Neural cell (in vitro differentiated cells): Measurements from ENCODE around the gene CADM4. TPM values are rescaled to one million over a fixed set of nuclear protein-coding genes. Genes with fewer than 3 reads are reported as not detected.

ENCODE experiments used
- H2AFZ ChIP-seq: fragments of 200-600, 300-800 bp; sonication (generic), shearing (Covaris generic); 2 replicates; pipeline ENCODE4 v1.6.0; 2014; ENCODE audit warnings: low read depth, mild to moderate bottlenecking, antibody characterized with exemption, low read length, moderate library complexity
- H3F3A ChIP-seq: fragments of 200-600 bp; shearing (Covaris generic); 2 replicates; pipeline ENCODE4 v1.6.1; 2016; ENCODE audit warnings: mild to moderate bottlenecking, moderate library complexity, mixed read lengths, antibody characterized with exemption, low read length; ENCODE audit not compliant: insufficient read depth, poor library complexity, severe bottlenecking
- H3K27ac ChIP-seq: fragments of 200-600, 300-800 bp; sonication (generic), shearing (Covaris generic); 2 replicates; pipeline ENCODE4 v1.5.1; 2014; ENCODE audit warnings: mild to moderate bottlenecking, low read length, moderate library complexity
- H3K27me3 ChIP-seq: fragments of 300-800, 200-600 bp; sonication (generic), shearing (Covaris generic); 2 replicates; pipeline ENCODE4 v1.6.0; 2014; ENCODE audit warnings: mild to moderate bottlenecking, low read depth, low read length, moderate library complexity; ENCODE audit not compliant: insufficient read depth
- H3K36me3 ChIP-seq: fragments of 300-800, 200-600 bp; sonication (generic), shearing (Covaris generic); 2 replicates; pipeline ENCODE4 v1.5.1; 2014; ENCODE audit warnings: mild to moderate bottlenecking, antibody characterized with exemption, low read length, moderate library complexity; ENCODE audit not compliant: insufficient read depth
- H3K4me2 ChIP-seq: fragments of 300-800, 200-600 bp; sonication (generic), shearing (Covaris generic); 2 replicates; pipeline ENCODE4 v1.6.0; 2014; ENCODE audit warnings: mild to moderate bottlenecking, low read length
- H3K4me3 ChIP-seq: fragments of 300-800, 200-600 bp; sonication (generic), shearing (Covaris generic); 2 replicates; pipeline ENCODE4 v1.5.1; 2014; ENCODE audit warnings: mild to moderate bottlenecking, low read length, moderate library complexity
- H3K79me2 ChIP-seq: fragments of 200-600 bp; shearing (Covaris generic); replicated peaks from 2 replicates; pipeline ENCODE4 v1.6.0; 2014; ENCODE audit warnings: mild to moderate bottlenecking, low read length, moderate library complexity; ENCODE audit not compliant: insufficient read depth
- H3K9ac ChIP-seq: fragments of 300-800, 200-600 bp; sonication (generic), shearing (Covaris generic); 2 replicates; pipeline ENCODE4 v1.6.1; 2016; ENCODE audit warnings: mild to moderate bottlenecking, low read length, mixed read lengths
- H3K9me2 ChIP-seq: fragments of 200-600 bp; shearing (Covaris generic); 2 replicates; pipeline ENCODE4 v1.6.1; 2016; ENCODE audit warnings: mild to moderate bottlenecking, low read length, mixed read lengths; ENCODE audit not compliant: insufficient read depth
- H3K9me3 ChIP-seq: fragments of 200-600, 300-800 bp; sonication (generic), shearing (Covaris generic); 2 replicates; pipeline ENCODE4 v1.6.1; 2016; ENCODE audit warnings: mild to moderate bottlenecking, mixed run types, low read length, moderate library complexity, mixed read lengths
- H4K20me1 ChIP-seq: fragments of 200-600 bp; shearing (Covaris generic); 2 replicates; pipeline ENCODE4 v1.6.1; 2016; ENCODE audit warnings: mild to moderate bottlenecking, mixed run types; ENCODE audit not compliant: insufficient read depth
- EP300 ChIP-seq: fragments of 450-650 bp; conservative IDR thresholded peaks from 2 replicates; pipeline ENCODE4 v1.6.1; 2014; ENCODE audit warnings: antibody characterized with exemption, mild to moderate bottlenecking, moderate library complexity; ENCODE audit not compliant: poor library complexity, severe bottlenecking
- EZH2 ChIP-seq: fragments of 200-600, 300-800 bp; shearing (Covaris generic), sonication (generic); IDR thresholded peaks from 2 replicates; pipeline ENCODE4 v1.6.1; 2014; ENCODE audit warnings: antibody characterized with exemption, low read length, borderline replicate concordance, mild to moderate bottlenecking; ENCODE audit not compliant: insufficient read depth, poor library complexity, severe bottlenecking
- MXI1 ChIP-seq: fragments of 450-650 bp; conservative IDR thresholded peaks from 2 replicates; pipeline ENCODE4 v1.6.1; 2014; ENCODE audit warnings: antibody characterized with exemption, mild to moderate bottlenecking; ENCODE audit not compliant: poor library complexity, severe bottlenecking
- POLR2AphosphoS5 ChIP-seq: IDR thresholded peaks from 2 replicates; pipeline ENCODE4 v1.6.1; 2012
- RAD21 ChIP-seq: fragments of 450-650 bp; conservative IDR thresholded peaks from 2 replicates; pipeline ENCODE4 v1.6.1; 2014; ENCODE audit warnings: antibody characterized with exemption, mild to moderate bottlenecking, moderate library complexity
- REST ChIP-seq: IDR thresholded peaks from 2 replicates; pipeline ENCODE4 v1.6.1; 2012; ENCODE audit warnings: borderline replicate concordance
- SMC3 ChIP-seq: fragments of 450-650 bp; conservative IDR thresholded peaks from 2 replicates; pipeline ENCODE4 v1.6.1; 2014; ENCODE audit warnings: antibody characterized with exemption, mild to moderate bottlenecking, moderate library complexity; ENCODE audit not compliant: poor library complexity
- TAF1 ChIP-seq: IDR thresholded peaks from 2 replicates; pipeline ENCODE4 v1.6.1; 2012; ENCODE audit warnings: low read depth
- polyA plus RNA-seq: library from polyadenylated mRNA; depleted of rRNA; stranded (reverse); fragments of >200 nt; gene quantifications from 2 replicates; pipeline ENCODE4 v1.2.3, GENCODE V29; 2014
- TF ChIP-seq, protein P1 (sequence below): fragments of 450-650 bp; IDR thresholded peaks from 2 replicates; pipeline ENCODE4 v1.5.1; 2014; ENCODE audit warnings: antibody characterized with exemption, mild to moderate bottlenecking, moderate library complexity; ENCODE audit not compliant: poor library complexity, severe bottlenecking

CADM4 gene
- polyA plus RNA-seq, 1 donor from 2014 or later, result 211 TPM

DNA sequence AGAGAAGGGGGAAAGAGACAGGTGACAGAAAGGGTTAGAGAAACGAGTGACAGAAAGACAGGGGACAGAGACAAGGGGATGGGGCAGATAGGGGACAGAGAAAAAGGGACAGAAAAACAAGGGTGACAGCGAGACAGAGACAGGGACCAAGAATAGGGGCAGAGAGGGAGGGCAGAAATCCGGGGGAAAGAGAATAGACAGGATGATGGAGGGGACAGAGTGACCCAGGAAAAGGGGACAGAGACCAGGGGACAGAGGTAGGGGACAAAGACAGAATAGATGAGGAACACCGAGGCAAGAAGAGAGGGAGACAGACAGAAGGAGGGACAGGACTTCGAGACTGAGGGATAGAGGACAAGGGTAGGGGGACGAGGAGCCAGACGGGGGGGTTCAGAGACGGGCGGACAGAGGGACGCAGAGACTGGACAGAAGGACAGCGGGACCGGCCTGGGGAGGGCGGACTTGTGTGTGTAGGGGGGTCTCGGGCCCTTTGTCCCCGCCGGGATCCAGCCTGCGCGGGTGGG is 593 bp downstream of the CADM4 start:
- peak overlapping the region; percentile 40 for H2AFZ ChIP-seq
- no peaks in the 10 kb centered on the region for H3K9me2 ChIP-seq
- peak overlapping the region; percentile 96 for H3K9ac ChIP-seq
- H3K4me2 ChIP-seq, result peak overlapping the region; percentile 77
- H3K79me2 ChIP-seq, result peaks cover 57% of the 10 kb centered on the region
- no peaks in the 10 kb centered on the region for H3K36me3 ChIP-seq
- H3F3A ChIP-seq, result no peaks in the 10 kb centered on the region
- H3K4me3 ChIP-seq, result peak overlapping the region; percentile 85
- no peaks in the 10 kb centered on the region for H3K9me3 ChIP-seq
- peak overlapping the region; percentile 95 for H3K27ac ChIP-seq
- H3K27me3 ChIP-seq, result no peaks in the 10 kb centered on the region
- H4K20me1 ChIP-seq, result no peaks in the 10 kb centered on the region
- TF ChIP-seq REST (no peak), TAF1 (no peak), POLR2AphosphoS5 (no peak), MXI1 (no peak), EZH2 (no peak), EP300 (no peak), RAD21 (no peak), SMC3 (no peak)
- TF ChIP-seq, protein P1, sequence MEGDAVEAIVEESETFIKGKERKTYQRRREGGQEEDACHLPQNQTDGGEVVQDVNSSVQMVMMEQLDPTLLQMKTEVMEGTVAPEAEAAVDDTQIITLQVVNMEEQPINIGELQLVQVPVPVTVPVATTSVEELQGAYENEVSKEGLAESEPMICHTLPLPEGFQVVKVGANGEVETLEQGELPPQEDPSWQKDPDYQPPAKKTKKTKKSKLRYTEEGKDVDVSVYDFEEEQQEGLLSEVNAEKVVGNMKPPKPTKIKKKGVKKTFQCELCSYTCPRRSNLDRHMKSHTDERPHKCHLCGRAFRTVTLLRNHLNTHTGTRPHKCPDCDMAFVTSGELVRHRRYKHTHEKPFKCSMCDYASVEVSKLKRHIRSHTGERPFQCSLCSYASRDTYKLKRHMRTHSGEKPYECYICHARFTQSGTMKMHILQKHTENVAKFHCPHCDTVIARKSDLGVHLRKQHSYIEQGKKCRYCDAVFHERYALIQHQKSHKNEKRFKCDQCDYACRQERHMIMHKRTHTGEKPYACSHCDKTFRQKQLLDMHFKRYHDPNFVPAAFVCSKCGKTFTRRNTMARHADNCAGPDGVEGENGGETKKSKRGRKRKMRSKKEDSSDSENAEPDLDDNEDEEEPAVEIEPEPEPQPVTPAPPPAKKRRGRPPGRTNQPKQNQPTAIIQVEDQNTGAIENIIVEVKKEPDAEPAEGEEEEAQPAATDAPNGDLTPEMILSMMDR, result no peak

GRCh38 chr19:43638214-43638994 is 1.2 kb downstream of the CADM4 start:
- Histone ChIP-seq H3K27ac (peak overlapping the region; percentile 95), H2AFZ (peak overlapping the region; percentile 40), H3K27me3 (no peaks in the 10 kb centered on the region), H3K9ac (peak overlapping the region; percentile 96), H3K9me2 (no peaks in the 10 kb centered on the region), H3K4me3 (peak overlapping the region; percentile 85), H3K9me3 (no peaks in the 10 kb centered on the region), H3K36me3 (no peaks in the 10 kb centered on the region), H3K4me2 (peak overlapping the region; percentile 77), H4K20me1 (no peaks in the 10 kb centered on the region), H3K79me2 (peaks cover 62% of the 10 kb centered on the region), H3F3A (no peaks in the 10 kb centered on the region)
- no peak for TF ChIP-seq EP300
